Superior temporal gyrus (tissue), 1 donor: ENCODE results near the gene ALG14.

ENCODE experiments used
- DNase-seq: peaks from one replicate; pipeline ENCODE4 v3.0.0-alpha.2; 2016; ENCODE audit errors: extremely low spot score

Gene ALG14

DNA sequence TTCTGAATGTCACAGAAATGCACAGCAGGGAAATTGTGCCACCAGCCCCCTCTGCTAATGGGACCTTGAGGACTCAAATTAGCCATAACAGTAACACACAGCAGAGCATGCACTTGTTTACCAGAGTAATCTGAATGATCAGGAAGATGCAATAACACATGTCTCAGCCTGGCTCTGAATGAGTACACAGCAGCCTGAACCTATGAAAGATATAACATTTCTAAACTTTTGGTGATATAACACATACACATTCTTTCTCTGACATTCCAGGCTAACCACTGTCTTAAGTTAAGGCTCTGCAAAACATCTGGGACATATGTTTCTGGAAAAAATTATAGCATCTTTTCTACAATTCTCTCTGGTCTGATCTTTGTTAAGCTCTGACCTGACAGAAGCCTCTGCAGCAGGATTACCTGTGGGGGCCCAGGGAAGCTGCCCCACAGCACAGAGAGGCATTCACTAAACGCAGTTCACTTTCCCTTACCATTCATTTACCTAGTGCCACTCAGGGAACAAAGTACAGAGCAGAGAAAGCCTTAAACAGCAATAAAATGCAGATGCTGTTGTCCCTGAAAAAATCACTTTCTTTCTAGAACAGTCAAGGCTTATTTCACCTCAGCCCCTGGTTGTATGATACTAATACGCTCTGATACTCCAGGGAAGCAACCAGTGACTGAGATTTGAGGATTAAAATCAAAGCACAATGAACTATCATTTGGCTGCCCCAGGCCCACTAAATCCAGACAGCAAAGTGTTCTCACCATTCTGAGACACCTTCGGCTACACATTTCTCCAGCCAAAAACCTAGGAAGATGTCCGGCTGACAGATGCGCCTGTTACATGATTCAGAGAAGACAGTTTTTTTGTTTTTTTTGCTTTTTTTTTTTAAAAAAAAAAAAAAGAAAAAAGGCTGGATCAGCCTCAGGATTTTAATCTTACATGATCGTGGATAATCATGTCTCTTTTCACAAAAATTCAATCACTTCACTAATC is 91.9 kb downstream of the ALG14 start:
- no peak for DNase-seq

GRCh38 chr1:94979656-94980581 is 92.8 kb downstream of the ALG14 start:
- DNase-seq = no peak

- no peak for DNase-seq
These were observed 93.6 kb downstream of the ALG14 start for GRCh38 chr1:94979131-94979530.

- no peak for DNase-seq
These were observed 94.3 kb downstream of the ALG14 start for GRCh38 chr1:94978401-94978800.

DNA sequence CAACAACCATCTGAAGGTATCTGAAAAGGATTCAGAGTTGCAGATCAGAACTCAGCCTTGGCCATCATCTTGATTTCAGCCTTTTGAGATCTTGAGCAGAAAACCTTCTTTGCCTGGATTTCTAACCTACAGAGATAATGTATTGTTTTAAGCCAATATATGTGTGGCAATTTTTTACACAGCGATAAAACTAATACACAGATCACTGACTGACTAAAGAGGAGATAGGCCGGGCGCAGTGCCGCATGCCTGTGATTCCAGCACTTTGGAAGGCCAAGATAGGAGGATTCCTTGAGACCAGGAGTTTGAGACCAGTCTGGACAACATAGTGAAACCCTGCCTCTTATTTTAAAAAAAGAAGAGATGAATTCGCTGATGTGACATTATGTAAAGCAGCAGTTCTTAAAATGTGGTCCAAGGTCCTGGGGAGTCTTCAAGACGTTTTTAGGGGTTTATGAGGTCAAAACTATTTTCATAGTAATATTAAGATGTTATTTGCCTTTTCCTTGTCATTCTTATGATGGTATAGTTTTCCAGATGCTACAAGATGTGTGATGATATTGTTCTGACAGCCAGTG is 95.7 kb downstream of the ALG14 start:
- DNase-seq = no peak

- no peak for DNase-seq
These were observed 97.9 kb downstream of the ALG14 start for GRCh38 chr1:94974824-94975223.

GRCh38 chr1:94974241-94974640 is 98.5 kb downstream of the ALG14 start:
- DNase-seq = no peak

DNA sequence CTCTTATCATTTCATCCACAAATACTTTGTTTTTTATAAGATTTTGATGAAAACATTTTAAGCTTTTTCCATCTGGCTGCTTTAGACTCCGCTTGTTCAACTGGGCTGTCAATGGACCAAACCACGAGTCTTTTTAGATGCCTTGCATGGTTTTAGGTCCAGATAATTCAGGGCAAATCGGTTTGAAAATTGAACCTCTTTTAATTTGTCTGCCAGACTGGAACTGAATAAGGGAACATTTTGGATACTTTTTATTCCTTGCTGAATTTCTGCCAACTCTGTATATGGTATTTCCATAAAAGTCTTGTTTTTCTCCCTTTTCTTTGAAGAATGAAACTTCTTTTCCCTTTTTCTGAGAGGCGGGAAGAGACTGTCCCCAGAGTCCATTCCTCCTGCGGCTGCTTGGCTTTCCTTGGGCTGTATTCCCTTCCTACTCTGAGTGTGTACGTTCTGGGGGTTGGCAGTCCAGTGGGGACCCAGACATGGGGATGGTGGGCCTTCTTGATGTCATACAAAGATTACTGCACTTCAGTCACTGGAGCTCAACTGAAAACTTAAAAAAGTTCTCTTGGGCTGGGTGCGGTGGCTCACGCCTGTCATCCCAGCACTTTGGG is 99.3 kb downstream of the ALG14 start:
- DNase-seq = no peak

DNA sequence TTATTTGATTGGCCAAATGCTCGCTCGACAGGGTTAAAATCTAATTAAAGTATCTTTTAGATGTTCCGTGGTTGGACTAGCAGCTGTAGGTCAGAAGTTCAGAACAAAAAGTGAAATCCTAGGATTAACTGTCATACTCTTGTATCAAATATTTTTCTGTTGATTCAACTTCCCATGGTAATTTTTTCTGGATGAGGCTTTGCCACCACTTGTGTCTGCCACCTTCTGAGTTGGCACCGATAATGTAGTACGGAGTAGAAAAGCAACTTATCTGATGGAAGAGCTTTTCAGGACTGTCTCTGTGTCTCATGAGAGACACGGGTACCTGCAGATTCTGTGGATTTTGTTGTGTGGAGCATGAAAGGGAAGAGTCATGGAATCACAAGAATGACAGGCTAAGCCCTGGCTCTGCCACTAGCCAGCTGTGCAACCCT is 101.2 kb downstream of the ALG14 start:
- no peak for DNase-seq

DNA sequence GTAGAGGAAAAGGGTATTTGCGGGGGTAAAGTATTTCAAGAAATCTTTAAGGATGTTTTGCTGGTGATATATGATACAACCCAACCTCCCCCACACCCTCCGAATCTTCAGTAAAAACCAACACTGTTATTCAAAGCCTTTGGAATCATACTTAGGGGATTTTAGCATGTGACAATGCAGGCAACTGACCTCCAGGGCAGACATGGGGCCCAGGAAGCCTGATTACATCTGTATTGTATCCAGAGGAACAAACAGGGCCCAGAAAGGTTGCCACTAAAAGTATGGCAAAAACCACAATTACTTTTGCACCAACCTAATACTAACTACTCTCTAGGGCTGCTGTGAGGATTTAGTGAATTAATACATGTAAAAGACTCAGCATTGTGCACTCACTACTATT is 102.0 kb downstream of the ALG14 start:
- DNase-seq = no peak

DNA sequence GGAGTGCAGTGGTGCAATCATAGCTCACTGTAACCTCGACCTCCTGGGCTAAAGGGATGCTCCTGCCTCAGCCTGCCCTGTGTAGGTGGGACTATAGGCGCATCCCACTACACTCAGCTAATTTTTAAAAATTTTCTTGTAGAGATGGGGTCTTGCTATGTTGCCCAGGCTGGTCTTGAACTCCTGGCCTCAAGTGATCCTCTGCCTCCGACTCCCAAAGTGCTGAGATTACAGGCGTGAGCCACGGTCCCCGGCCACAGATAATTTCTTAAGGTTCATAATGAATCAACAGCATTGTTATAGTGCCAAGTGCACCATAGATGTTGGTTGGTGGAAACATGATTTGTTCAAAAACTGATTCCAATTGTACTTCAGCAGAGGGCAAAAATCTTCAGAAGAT is 103.6 kb downstream of the ALG14 start:
- no peak for DNase-seq

DNA sequence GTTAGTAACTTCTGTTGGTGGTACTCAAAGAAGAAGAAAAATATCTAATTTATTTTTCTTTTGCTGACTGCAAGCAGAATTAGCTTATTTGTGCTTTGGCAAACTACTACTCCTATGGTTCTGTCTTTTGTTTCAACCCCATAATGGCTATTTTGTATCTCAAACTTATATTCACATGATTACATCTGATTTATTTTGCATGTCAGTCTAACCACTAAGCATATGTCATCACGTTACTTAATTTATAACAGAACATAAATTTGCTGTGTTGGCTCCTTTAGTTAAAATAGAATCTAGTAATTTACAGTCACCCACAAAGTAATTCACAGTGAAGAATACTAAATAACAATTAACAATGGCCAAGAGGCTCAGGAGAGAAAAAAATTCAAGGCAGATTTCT is 106.7 kb downstream of the ALG14 start:
- no peak for DNase-seq

DNA sequence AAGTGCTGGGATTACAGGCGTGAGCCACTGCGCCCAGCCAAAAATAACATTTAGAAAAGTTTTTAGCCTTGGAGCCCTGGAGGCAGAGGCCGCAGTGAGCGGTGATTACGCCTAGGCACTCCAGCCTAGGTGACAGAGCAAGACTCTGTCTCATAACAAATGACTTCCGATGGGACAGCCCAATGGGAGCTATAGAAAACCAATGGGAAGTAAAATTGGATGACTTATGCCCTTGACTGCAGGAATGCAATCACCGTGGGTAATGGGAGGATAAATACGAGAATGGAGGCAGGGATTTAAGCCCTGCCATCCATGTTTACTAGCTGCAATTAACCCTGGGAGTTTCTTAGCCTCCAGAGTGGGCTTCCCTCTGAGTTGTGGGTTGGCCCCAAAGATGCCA is 108.9 kb downstream of the ALG14 start:
- DNase-seq = no peak

- no peak for DNase-seq
These were observed 110.1 kb downstream of the ALG14 start for GRCh38 chr1:94962409-94963265.

GRCh38 chr1:94961988-94962387 is 110.8 kb downstream of the ALG14 start:
- DNase-seq = no peak

DNA sequence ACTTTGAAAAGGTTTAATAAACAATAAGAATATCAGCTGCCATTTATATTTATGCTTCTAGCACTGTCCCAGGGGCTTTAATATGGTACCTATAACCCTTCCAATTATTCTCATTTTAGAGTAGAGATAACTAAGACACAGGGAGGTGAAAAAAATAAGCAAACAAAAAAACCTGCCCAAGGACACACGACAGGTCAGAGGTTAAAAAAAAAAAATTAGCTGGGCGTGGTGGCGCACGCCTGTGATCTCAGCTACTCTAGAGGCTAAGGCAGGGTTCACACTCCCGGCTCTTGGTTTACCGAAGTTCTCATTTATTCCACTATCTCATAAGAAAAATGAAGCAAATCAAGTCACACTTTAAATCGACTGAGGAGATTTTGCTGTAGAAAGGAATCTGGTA is 111.2 kb downstream of the ALG14 start:
- no peak for DNase-seq

DNA sequence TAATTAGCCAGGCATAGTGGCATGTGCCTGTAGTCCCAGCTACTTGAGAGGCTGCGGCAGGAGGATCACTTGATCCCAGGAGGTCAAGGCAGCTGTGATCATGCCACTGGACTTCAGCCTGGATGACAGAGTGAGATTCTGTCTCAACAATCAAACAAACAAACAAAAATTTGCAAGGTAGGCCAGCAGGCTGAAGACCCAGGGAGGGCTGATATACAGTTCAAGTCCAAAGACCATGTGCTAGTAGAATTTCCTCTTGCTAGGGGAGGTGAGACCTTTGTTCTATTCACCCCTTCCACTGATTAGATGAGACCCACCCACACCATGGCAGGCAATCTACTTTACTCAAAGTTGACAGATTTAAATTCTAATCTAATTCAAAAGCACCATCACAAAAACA is 114.7 kb downstream of the ALG14 start:
- DNase-seq = no peak

DNA sequence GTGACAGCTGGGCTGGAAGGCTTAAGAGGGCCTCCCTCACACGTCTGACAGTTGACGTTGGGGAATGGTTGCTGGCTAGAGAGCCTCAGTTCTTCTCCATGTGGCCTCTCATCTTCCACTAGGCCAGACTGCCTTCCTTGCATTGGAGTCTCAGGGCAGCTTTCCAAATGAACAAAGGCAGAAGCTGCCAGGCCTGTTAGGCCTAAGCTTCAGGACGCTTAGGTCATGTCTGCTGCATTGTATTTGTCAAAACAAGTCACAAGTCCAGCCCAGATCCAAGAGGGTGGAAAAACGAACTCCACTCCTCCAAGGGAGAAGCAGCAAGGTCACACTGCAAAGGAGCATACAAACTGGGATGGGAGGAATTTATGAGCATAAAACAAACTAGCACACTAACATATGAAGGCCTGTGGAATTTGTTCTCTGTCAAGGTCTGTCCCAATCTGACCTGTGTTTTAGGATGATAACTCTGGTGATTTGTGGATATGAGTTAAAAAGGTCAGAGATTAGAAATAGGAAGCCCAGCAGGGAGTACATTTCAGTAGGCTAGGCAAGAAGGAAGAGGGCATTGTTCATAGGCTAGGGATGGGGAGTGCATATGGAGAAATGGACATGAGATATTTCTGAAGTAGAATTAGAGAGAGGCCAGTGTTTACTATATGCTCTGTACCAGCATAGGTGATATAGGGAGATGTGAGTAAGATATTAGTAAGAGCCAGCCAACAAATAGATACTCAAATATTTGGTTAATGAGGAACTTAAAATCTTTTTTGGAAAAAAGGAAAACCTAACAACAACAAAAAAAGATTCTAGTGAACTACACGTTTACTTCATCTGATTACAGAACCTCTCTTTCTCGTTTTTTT is 116.8 kb downstream of the ALG14 start:
- no peak for DNase-seq
